Activated gamma-delta T cell treated with anti-CD3 and anti-CD28 coated beads, Interleukin-2, amount 50 U/mL, for 16 hours (primary cell): ENCODE results near the gene UBA5.
A peak's percentile ranks its signal among the peaks of the same experiment; 100 is the strongest.
"Not testable (repeated sequence)": the region's sequence is repeated elsewhere in the genome, so short reads cannot be mapped to it uniquely, and the experiment has no call there.

Experiments used
- DNase-seq: peaks from one replicate; pipeline ENCODE4 v3.0.0-alpha.2; 2020; ENCODE audit warnings: low read depth

The UBA5 gene

DNA sequence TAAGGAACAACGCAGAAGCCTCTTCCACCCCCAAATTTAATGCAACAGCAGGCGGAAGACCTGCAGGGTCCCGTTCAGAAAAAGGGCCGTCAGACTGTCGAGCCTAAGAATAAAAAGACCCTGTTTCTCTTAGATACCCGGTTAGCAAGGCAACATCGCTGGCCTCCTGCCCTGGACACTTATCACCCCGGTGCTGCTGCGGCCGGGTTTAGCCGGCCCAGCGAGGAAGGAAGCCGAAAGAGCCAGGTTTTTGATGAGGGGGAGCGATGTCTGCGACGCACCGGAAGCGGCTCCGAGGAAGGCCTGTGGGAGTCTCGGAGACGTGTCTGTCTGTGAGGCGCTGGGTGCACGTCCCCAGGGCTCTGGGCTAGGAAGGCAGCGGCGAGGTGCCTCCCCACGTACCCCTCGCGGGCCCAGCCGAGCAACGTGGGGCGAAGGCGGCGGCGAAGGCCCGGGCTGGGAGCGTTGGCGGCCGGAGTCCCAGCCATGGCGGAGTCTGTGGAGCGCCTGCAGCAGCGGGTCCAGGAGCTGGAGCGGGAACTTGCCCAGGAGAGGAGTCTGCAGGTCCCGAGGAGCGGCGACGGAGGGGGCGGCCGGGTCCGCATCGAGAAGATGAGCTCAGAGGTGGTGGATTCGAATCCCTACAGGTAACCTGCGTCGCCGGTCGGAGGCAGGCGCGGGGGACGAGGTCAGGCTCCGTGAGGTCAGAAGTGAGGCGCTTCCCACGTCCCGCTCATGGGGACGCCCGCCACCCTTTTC, at the start of gene UBA5:
Gene UBA5 (plus strand): TSS at position 278 of the 759 bp plus-strand sequence. CDS start 209 bp downstream, at position 487.
- DNase-seq = peak; percentile 54

- not testable (repeated sequence) for DNase-seq
Observed at GRCh38 chr3:132615301-132615700, 44.8 kb upstream of the UBA5 start.

GRCh38 chr3:132615881-132616280, 44.2 kb upstream of the UBA5 start:
- DNase-seq = no peak

GRCh38 chr3:132616780-132617179, 43.3 kb upstream of the UBA5 start:
- DNase-seq = no peak

DNA sequence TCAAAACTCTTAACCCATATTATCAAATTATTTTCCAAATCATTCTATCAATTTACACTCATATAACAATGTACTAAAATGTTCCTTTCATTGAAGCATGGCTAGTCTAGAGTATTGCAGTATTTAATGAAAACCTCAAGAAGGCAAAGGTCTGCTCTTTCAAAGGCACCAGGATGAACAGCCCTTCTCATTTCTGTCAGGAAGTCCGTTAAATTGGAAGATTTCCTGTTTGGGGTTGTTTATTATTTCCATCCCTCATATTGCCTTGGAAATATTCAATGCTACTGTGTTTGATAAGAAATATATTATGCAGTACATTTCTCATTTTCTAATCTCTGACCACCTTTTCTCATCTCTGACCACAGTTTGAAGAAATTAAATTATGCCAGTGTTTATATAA, 38.0 kb upstream of the UBA5 start:
- no peak for DNase-seq

- DNase-seq = no peak
Observed at GRCh38 chr3:132622761-132623160, 37.4 kb upstream of the UBA5 start.

- no peak for DNase-seq
Observed at GRCh38 chr3:132623646-132624045, 36.5 kb upstream of the UBA5 start.

- no peak for DNase-seq
Observed at GRCh38 chr3:132624790-132625189, 35.3 kb upstream of the UBA5 start.

- no peak for DNase-seq
Observed at GRCh38 chr3:132625613-132626012, 34.5 kb upstream of the UBA5 start.

GRCh38 chr3:132626955-132627354, 33.2 kb upstream of the UBA5 start:
- no peak for DNase-seq

DNA sequence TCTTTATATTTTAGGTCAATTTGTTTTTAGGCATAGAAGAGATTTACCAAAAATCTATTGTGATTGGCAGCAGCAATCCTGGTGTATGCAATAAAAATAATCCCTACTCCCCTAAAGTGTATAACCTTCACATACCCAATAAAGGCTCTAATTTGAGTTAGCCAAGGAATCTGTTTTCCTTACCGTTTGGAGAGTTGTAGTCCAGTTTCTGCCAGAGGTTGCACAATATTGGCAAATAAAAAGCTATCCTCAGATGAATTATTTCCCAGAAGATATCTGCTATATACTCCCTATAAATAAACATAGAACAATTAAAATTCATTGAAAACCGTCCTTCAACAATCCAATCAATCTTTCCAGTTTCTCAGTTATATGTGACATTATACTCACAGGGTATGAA, 32.0 kb upstream of the UBA5 start:
- DNase-seq = no peak

GRCh38 chr3:132629928-132630327, 30.2 kb upstream of the UBA5 start:
- DNase-seq = no peak

DNA sequence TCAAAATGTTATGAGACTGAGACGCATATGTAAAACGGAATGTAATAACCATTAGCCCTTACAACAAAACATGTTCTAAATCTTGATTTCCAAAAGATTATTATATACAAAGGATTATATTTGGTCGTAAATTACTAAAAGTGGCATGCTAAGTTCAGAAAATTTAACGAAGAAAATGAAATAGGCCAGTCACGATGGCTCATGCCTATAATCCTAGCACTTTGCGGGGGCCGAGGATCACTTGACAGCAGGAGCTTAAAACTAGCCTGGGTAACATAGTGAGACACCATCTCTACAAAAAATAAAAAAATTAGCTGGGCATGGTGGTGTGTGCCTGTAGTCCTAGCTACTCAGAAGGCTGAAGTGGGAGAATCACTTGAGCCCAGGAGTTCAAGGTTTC, 29.5 kb upstream of the UBA5 start:
- no peak for DNase-seq

- no peak for DNase-seq
Observed at GRCh38 chr3:132635052-132635451, 25.1 kb upstream of the UBA5 start.

GRCh38 chr3:132637590-132637989, 22.5 kb upstream of the UBA5 start:
- DNase-seq = no peak

DNA sequence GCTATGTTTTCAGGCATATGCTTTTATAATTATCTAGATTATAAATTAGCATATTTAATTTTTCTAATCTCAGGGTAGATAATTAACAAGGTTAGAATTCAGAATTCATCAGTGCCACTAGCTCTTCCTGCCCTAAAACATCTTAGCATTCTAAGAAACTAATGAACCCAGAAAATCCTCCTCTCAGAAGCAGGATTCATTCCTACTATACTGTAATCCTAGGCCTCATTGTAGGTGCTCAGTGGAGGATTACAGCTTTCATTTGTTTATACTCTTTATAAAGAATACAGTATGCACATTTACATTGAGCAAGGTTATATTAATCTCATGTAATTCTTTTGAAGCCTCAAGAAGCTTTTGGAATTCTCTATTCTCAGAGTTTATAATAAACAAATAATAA, 21.4 kb upstream of the UBA5 start:
- DNase-seq = no peak

DNA sequence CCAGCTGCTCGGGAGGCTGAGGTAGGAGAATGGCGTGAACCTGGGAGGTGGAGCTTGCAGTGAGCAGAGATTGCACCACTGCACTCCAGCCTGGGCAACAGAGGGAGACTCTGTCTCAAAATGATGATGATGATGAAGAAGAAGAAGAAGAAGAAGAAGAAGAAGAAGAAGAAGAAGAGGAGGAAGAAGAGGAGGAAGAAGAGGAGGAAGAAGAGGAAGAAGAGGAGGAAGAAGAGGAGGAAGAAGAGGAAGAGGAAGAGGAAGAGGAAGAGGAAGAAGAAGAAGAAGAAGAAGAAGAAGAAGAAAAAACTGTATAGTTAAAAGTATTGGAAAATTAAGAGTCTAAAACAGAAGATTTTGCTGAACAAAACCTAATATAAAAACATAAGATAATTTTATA, 18.7 kb upstream of the UBA5 start:
- DNase-seq = not testable (repeated sequence)

DNA sequence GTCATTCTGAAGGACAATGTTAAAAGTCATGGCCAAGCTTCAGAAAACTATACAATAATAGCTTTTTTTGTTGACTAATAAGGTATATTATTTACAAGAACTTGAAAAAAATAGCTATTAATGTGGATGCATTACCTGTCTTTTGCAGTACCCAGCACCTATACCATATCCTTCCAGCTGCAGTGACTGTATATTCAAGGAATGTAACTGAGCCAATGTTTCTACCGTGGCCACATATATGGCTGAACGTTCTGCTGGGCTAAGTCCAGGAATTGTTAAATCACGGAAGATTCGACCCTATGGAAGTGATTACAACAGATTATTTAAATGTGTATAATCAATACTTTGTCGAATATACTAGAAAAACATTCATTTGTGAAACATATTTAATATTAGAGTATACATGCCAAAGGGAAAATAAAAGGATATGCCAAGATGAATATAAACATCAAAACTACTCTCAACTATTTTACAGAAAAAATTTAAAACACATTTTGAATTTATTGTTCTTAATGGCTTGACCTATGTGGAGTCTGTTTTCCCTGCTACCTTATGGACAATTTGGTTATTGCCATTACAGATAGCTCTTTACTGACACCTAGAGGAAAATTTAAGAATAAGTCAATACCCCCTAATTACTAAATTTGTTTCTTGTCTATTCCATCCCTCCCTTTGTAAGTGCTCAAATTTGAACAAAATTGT, 18.1 kb upstream of the UBA5 start:
- DNase-seq = no peak

- no peak for DNase-seq
Observed at GRCh38 chr3:132642539-132642847, 17.6 kb upstream of the UBA5 start.

- DNase-seq = no peak
Observed at GRCh38 chr3:132643366-132643765, 16.8 kb upstream of the UBA5 start.

GRCh38 chr3:132645058-132645457, 15.1 kb upstream of the UBA5 start:
- no peak for DNase-seq

DNA sequence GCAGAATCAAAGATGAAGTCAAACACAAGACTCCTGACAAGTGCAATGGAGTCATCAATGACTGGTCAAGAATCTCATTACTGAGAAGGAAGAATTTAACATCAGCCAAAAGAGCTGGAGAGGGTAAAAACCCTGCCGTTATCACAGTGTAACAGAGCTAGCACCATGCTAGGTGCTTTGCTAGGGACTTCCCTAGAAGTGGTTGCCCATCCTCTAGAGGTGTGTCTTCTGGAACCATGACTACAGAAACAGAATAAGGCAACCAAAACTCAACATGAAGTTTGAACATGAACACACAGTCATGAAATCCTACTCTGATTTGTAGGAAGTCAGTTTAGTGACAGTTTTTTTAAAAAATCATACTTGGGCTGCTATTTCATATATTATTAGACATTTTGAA, 10.0 kb upstream of the UBA5 start:
- DNase-seq = no peak

GRCh38 chr3:132652640-132653270, 7.4 kb upstream of the UBA5 start:
- no peak for DNase-seq
